GM12891 (cell line): ENCODE results near the gene CCDC196.

Experiments
- POLR2A ChIP-seq: IDR thresholded peaks from 2 replicates; pipeline ENCODE4 v1.6.1; 2011; ENCODE audit warnings: low read depth, low read length, control low read depth
- POLR2AphosphoS5 ChIP-seq: IDR thresholded peaks from 2 replicates; pipeline ENCODE4 v1.6.1; 2011; ENCODE audit warnings: low read depth, low read length, control low read depth
- POU2F2 ChIP-seq: IDR thresholded peaks from 2 replicates; pipeline ENCODE4 v1.6.1; 2011; ENCODE audit warnings: low read depth, mild to moderate bottlenecking, control low read depth, low read length, moderate library complexity
- TAF1 ChIP-seq: IDR thresholded peaks from 2 replicates; pipeline ENCODE4 v1.6.1; 2011; ENCODE audit warnings: low read depth, low read length, control low read depth

DNA sequence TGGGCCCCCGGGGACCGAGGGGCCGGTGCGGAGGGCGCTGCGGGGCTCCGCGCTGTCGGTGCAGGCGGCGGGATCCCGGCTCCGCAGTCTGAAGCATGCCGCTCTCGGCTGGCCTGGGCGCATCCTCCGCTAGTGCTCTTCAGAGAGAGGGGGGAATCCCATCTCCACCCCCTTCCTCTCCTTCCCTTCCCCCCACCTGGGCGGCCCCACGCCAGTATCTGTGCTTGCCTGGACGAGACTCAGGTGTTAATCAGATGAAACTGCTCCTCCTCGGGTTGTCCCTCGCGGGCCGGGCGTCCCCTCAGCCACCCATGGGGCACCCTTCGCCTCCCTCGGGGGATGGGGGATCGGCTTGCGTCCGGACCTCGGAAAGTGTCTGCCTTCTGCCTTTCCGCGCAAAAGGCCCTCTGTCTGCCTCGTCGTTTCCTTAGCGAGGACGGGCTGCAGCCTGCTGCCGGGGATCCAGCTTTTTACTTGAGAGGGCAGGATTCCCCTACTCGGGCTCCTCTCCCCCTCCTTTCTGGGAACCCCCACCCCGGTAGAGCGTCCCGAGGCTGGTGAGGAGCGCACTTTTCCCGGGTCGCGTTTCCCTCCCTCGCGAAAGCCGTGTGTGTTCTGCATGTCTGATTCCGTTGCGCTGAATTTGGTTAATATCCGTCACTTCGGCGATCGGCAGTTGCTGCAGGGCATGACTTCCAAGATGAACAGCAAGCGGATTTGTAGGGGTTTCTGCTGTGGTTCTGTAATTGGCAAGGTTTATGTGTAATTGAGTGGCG, 22.9 kb downstream of the CCDC196 start:
- TF ChIP-seq POLR2A: no peak
- TF ChIP-seq POLR2AphosphoS5: no peak
- TF ChIP-seq TAF1: no peak
- no peak for TF ChIP-seq POU2F2
